SK-N-SH treated with all-trans-retinoic acid at 6 μM for 48 hours (cell line): ENCODE measurements around the gene CORO6.

Experiments used
- ARNTL ChIP-seq: fragments of 450-650 bp; formaldehyde crosslinking; IDR thresholded peaks from 2 replicates; pipeline ENCODE4 v1.5.0; 2020; ENCODE audit warnings: low read depth, mild to moderate bottlenecking, moderate library complexity, borderline replicate concordance
- BACH2 ChIP-seq: fragments of 250-450 bp; sonication (Bioruptor Pico); IDR thresholded peaks from 2 replicates; pipeline ENCODE4 v1.9.0; 2021; ENCODE audit warnings: mild to moderate bottlenecking, borderline replicate concordance
- CSDC2 ChIP-seq: fragments of 250-450 bp; sonication (Bioruptor Pico); IDR thresholded peaks from 2 replicates; pipeline ENCODE4 v1.5.0; 2020; ENCODE audit warnings: mild to moderate bottlenecking, moderate library complexity
- CSRNP3 ChIP-seq: fragments of 250-450 bp; sonication (Bioruptor Pico); IDR thresholded peaks from 2 replicates; pipeline ENCODE4 v1.5.1; 2021; ENCODE audit warnings: mild to moderate bottlenecking, moderate library complexity
- ESRRG ChIP-seq: fragments of 250-450 bp; sonication (Bioruptor Pico); IDR thresholded peaks from 2 replicates; pipeline ENCODE4 v1.6.1; 2021; ENCODE audit warnings: mild to moderate bottlenecking
- GLIS3 ChIP-seq: fragments of 250-450 bp; sonication (Bioruptor Pico); IDR thresholded peaks from 2 replicates; pipeline ENCODE4 v1.5.0; 2020; ENCODE audit warnings: mild to moderate bottlenecking, moderate library complexity
- OSR1 ChIP-seq: fragments of 250-450 bp; sonication (Bioruptor Pico); IDR thresholded peaks from 2 replicates; pipeline ENCODE4 v1.8.0; 2022; ENCODE audit warnings: moderate library complexity, mild to moderate bottlenecking, inconsistent platforms
- POU6F1 ChIP-seq: fragments of 250-450 bp; sonication (Bioruptor Pico); IDR thresholded peaks from 2 replicates; pipeline ENCODE4 v1.8.0; 2021; ENCODE audit warnings: low read depth, mild to moderate bottlenecking, moderate library complexity, borderline replicate concordance
- RARB ChIP-seq: fragments of 250-450 bp; sonication (Bioruptor Pico); IDR thresholded peaks from 2 replicates; pipeline ENCODE4 v1.8.0; 2021; ENCODE audit warnings: mild to moderate bottlenecking, moderate library complexity
- SNAI2 ChIP-seq: fragments of 250-450 bp; sonication (Bioruptor Pico); IDR thresholded peaks from 2 replicates; pipeline ENCODE4 v1.5.0; 2020; ENCODE audit warnings: mild to moderate bottlenecking, moderate library complexity
- ZFP30 ChIP-seq: fragments of 450-650 bp; formaldehyde crosslinking; IDR thresholded peaks from 2 replicates; pipeline ENCODE4 v1.5.0; 2022; ENCODE audit warnings: mild to moderate bottlenecking, moderate library complexity
- ZNF8 ChIP-seq: fragments of 450-650 bp; formaldehyde crosslinking; IDR thresholded peaks from 2 replicates; pipeline ENCODE4 v1.5.0; 2020; ENCODE audit warnings: mild to moderate bottlenecking, moderate library complexity
- TF ChIP-seq, protein P1 (sequence below): fragments of 250-450 bp; sonication (Bioruptor Pico); IDR thresholded peaks from 2 replicates; pipeline ENCODE4 v1.8.0; 2020; ENCODE audit warnings: mild to moderate bottlenecking, moderate library complexity, borderline replicate concordance

GRCh38 chr17:29612404-29613280 is 10.1 kb downstream of the CORO6 start:
- TF ChIP-seq ZNF8 (CRISPR knock-in tag), result no peak
- TF ChIP-seq GLIS3, result no peak
- TF ChIP-seq ARNTL (CRISPR knock-in tag), result no peak
- no peak for TF ChIP-seq OSR1
- no peak for TF ChIP-seq POU6F1 (CRISPR knock-in tag)
- TF ChIP-seq, protein P1, sequence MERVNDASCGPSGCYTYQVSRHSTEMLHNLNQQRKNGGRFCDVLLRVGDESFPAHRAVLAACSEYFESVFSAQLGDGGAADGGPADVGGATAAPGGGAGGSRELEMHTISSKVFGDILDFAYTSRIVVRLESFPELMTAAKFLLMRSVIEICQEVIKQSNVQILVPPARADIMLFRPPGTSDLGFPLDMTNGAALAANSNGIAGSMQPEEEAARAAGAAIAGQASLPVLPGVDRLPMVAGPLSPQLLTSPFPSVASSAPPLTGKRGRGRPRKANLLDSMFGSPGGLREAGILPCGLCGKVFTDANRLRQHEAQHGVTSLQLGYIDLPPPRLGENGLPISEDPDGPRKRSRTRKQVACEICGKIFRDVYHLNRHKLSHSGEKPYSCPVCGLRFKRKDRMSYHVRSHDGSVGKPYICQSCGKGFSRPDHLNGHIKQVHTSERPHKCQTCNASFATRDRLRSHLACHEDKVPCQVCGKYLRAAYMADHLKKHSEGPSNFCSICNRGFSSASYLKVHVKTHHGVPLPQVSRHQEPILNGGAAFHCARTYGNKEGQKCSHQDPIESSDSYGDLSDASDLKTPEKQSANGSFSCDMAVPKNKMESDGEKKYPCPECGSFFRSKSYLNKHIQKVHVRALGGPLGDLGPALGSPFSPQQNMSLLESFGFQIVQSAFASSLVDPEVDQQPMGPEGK (CRISPR knock-in tag), result no peak
- no peak for TF ChIP-seq CSDC2 (CRISPR knock-in tag)
- TF ChIP-seq RARB (CRISPR knock-in tag), result no peak
- TF ChIP-seq ZFP30, result no peak
- TF ChIP-seq CSRNP3 (CRISPR knock-in tag), result no peak
- TF ChIP-seq SNAI2 (CRISPR knock-in tag), result no peak
- no peak for TF ChIP-seq ESRRG (CRISPR knock-in tag)
- TF ChIP-seq BACH2 (CRISPR knock-in tag), result no peak
